Anterior cingulate cortex (tissue), 58 donors: ENCODE data around the gene ST7.
A peak's percentile ranks its signal among the peaks of the same experiment; 100 is the strongest.
"Not testable (repeated sequence)": the region's sequence is repeated elsewhere in the genome, so short reads cannot be mapped to it uniquely, and the experiment has no call there.

Experiments
- DNase-seq, 58 donors: peaks; one replicate each; lab custom pipeline; 2025; lab: John Stamatoyannopoulos, UW

Gene ST7

DNA sequence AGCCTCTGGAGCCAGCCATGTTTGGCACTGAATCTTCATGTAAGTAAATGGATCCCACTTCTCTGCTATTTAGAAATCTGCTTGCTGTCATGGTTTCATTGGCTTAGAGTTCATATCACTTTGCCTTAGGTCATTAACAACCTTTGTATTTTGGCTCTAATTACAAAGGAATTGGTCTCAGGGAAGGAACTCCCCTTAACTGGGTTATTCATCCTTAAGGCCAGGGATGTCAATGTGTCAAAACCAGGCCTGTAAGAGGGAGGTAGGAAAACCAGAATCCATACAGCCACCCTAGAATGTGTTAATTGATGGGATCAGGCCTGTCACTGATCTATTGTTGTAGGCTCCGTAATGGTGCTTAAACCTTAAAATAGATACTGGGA is 67.3 kb downstream of the ST7 start:
- DNase-seq = no peak

DNA sequence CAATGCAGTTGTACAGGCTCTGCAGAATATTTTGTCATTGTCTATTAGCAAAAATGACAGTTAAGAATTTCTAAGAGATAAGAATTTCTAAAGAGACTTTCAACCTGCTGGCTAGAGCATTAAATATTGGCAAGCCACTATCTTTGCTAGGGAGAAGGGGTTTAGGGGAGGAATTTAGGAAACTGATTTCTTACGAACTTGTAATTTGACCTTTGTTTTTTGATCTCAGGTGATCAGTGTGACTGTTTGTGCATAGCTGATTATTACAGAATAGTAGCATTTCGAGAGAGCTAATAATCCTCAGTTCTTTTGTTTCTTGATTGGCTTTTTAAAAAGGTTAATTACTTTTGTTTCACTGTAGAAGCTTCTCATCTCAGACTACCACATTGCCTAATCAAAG is 68.1 kb downstream of the ST7 start:
- no peak for DNase-seq

DNA sequence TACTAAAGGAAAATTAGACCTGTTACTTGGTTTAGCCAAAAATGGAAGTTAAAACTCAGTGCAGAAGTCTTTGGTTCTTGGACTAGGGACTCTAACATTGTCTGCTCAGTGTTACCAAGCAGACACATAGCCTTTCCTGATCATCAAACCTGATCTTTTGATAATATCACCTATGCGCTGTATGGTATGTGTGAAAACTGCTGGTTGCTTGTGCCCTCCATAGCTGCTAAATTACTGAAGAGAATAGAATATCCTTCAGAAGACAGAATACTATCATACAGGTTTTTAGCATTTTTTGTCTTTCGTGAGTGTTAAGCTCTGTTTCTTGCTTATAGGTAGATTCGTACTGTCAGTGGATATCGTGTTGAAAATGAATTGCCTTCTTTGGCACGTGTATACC is 68.7 kb downstream of the ST7 start:
- no peak for DNase-seq

DNA sequence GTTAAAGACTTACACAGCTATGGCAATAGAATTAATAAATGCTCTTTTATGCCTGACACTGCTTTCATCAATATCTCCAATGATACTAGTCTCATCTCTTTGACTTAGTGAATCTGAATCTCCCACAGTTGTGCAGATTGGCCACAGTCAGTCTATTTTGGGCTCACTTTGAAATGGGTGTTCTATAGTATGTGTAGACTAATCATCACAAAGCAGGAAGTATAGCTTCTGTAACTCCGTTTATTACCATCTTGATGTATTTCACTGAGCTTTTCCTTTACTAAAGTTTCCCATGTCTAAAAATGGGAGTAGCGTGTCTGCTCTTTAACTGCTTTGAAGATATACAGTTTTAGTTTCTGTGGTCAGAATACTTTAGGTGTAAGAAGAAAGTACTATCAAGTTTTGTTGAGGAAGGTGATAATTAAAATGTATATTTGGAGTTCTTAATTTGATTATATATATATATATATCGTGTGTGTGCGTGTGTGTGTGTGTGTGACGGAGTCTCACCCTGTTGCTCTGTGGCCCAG is 70.1 kb downstream of the ST7 start:
- DNase-seq = no peak

DNA sequence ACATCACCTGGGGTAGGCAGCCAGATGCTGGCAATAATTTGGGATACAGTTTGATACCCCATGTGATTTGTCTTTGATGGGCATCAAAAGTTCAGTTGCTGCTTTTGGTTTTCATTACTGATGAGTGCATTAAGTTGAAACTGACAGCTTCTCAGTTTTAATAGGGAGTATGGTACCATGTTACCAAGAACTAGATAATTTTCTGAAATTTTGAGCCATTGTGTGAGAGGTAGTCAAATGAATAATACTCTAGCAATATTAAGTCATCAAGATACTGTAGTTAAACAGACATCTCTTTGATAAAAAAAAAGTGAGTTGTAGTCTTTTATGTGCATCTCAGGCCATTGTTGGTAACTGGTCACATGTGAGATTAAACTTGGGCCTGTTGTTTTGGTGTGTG is 71.5 kb downstream of the ST7 start:
- no peak for DNase-seq

DNA sequence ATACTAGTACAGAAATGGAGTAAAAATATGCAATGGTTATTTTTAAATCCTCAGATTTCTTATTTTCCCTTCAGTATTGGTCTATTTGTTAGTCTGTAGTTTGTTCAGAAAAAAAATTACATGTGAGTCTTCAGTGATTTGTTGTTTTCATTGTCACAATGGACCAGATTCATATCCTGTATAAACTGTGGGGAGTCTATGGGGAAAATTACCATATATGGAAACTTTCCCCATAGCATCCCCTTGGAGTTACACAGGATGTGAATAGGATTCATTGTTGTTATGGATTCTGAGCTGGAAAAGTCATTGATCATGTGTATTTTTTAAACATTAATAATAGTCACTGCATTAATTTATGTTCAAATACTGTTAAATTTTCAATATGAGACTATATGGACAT is 72.6 kb downstream of the ST7 start:
- no peak for DNase-seq

DNA sequence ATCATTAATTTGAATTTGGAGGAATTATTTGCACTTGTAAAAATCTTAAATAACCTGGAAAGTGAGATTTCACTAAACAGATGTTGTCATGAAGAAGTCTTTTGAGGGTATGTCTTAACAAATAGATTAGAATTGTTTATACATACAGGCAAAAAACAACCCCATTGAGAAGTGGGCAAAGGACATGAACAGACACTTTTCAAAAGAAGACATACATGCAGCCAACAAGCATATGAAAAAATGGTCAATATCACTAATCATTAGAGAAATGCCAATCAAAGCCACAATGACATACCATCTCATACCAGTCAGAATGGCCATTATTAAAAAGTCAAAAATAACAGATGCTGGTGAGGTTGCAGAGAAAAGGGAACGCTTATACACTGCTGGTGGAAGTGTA is 77.0 kb downstream of the ST7 start:
- DNase-seq = not testable (repeated sequence)

DNA sequence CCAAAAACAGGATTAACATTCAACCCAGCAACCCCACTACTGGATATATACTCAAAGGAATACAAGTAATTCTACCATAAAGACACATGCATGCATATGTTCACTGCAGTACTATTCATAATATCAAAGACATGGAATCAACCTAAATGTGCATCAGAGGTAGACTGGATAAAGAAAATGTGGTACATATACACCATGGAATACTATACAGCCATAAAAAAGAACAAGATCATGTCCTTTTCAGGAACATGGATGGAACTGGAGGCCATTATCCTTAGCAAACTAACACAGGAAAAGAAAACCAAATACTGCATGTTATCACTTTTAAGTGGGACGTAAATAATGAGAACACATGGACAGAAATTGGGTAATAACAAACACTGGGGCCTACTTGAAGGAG is 77.5 kb downstream of the ST7 start:
- not testable (repeated sequence) for DNase-seq

DNA sequence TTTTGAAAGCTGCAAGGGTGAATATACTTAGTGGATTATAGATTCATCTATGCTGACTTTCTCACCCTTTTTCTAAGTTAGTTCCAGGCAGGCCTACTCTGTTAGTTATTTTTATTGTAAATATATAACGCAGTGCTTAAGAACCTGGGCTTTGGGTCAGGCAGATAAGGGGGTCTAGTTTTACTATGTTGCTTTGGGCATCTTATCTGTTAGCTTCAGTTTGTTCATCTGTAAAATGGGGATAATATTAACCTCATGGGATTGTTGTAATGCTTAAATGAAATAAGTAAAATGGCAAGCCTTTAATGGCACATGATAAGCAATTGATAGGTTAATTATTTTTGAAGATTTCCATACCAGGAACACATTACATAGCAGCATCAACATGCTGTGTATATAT is 79.5 kb downstream of the ST7 start:
- DNase-seq = no peak

DNA sequence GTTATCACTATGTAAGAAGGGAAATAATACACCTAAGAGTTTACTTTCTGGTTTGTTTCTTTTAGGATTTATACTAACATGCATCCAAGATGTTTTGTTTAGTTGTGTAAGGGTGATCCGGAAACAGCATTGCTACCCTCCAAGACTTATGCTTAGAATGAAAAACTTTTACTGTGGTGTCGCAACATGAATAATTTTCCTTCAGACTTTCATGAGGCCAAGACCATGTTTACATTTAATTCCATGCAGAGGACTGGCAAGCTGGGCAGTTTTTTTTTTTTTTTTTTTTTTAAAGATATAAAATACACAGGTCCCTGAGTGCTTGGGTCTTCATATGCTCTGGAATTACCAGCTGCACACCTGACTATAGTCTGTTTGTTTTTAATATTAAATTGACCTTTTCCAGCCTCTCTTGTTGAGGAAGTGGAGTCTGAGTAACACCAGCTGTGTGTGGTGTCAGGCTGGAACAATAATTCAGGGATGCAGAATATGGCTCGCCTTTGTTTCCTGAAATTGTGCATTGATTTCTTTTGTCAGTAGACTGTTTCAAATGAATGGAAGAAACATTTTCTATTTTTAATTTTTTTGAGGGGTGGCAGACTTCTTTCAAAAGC is 81.7 kb downstream of the ST7 start:
- no peak for DNase-seq

DNA sequence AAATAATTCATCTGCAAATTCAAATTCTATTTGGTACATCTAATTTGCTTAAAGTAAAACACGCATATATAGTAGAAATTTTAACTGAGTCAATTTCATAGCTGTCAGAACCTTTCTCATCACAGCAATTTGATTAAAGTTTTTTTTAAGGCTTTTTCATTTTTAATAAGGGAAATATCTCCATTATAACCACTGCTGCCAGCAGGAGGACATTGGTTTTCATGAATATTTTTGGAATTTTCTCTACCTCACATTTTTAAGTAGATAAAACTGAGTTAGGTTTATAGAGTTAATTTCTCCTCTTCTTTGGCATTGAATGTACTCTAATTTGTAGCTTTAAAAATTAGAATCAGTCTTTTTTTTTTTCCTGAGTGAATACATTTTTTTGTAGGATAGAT is 82.2 kb downstream of the ST7 start:
- no peak for DNase-seq

DNA sequence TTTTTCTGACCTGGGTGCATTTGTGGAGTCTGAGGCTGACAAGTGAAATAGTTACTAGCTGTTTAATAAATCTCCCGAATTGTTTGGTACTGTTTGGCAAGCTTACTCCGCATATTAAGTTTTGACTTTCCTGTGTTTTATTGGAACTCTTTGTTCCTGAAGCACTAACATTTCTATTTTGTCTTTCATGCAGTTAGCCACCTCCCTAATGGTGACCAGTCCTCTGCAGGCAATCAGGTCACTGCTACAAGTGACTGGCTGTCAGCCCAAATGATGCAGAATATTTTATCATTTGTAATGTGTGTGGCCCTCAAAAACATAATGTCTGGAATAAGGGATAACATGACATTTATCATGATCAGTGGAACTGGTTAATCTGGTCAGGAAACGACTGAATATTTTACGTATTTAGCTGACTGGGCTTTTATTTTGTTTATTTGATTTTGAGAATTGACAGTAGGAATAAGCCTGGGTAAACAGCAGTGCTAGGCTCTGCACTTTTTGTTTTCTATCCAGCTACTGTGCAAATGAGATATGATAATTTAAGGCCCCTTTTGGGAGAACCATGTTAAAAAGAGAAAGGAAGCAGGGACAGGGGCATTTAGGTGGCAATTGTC is 82.9 kb downstream of the ST7 start:
- DNase-seq = no peak

DNA sequence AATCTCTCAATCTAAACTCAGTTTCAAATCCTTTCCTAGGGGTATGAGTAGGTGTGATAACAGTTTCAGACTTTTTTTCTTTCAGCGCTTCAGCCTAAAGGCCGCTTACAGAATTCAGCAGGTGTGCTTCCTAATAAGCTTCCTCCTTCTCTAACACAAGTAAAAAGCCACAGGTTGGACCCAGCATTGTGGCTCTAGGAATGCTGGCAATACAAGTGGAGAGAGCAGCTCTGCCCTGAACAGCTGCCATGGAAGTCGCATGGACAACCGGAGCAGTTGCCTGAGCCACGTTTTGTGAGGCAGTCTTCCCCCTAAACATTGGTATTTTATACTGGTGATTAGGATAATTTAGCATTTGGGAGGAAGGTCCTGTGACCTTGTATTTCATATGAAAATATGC is 83.5 kb downstream of the ST7 start:
- DNase-seq = peak in 1 of 58 donors; percentile 6

DNA sequence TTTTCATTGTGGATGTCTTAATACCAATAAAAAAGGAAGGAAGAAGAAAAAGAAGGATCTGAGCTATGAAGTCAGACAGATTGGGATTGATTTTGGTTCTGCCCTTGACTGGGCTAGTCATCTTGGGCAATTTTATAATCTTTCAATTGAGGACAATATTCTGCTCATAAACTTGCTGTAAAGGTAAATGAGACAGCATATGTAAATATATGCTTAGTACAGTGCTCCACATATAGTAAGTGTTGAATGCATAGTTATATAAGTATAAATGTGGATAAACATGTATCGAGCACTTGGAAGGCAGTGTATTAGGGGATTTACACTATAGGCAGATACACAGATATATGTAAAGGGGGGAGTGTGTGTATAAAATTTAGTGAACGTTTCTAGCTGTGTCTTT is 85.1 kb downstream of the ST7 start:
- DNase-seq = no peak

DNA sequence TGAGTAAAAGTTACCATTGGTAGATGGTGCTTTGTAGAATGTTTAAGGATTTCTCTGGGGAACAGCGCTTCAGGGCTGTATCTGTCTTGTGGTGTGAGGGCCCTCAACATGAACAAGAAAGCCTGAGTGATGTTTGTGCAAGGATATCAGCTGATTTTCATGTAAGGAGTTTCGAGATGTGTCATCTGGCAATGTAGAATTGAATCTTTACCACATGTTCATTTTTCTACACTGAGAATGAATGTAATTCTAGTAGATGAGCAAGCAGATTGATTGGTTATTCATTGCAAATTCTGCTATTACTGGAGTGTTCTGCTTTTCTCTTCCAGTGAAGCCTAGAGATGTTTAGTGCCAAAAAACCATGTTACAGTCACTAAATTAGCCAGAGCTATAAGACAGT is 87.7 kb downstream of the ST7 start:
- no peak for DNase-seq

DNA sequence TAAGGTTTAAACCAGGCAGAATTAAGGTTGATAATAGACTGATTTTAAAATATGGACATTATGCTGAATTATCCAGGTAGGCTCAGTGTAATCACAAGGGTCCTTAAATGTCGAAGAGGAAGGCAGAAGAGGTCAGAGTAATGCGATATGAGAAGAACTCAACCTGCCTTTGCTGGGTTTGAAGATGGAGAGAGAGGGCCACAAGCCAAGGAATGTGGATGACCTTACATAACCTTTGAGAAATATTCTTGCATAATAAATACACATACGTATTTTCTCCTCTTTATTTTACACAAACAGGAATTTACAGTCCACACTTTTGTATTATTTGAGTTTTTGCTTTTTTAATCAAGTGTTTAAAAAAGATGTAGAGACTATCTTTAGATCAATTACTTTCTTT is 88.5 kb downstream of the ST7 start:
- DNase-seq = no peak

DNA sequence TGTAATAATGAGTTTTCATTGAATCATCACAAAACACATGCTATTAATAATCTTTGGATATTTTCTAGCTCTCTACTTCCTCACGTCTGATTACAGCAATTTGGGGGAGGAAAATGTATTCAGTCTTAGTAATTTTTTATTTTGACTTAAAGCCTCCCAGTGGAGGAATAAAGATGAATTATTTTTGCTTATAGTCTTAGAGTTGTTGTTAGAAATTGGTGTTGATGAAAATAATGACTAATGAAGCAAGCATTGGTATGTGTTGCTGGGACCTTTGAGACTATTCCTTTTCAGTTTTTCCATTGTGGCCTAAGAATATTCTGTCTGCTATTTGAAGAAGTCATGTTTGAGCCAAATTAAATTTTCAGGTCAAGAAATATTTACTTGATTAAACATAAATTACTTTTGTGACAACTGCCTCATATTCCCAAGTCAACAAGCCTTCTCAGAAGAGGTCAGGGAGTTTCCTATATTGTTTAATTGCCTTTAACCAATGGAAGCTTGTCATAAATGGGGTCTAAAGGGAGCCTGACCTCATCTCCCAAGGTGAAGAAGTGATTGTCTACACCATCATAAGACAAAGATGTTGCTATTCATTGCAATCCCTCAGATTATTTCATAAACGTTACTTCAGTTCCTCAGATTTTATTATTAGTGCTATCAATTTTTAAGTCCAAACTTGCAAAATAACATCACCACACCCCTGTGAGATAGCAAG is 90.0 kb downstream of the ST7 start:
- no peak for DNase-seq

DNA sequence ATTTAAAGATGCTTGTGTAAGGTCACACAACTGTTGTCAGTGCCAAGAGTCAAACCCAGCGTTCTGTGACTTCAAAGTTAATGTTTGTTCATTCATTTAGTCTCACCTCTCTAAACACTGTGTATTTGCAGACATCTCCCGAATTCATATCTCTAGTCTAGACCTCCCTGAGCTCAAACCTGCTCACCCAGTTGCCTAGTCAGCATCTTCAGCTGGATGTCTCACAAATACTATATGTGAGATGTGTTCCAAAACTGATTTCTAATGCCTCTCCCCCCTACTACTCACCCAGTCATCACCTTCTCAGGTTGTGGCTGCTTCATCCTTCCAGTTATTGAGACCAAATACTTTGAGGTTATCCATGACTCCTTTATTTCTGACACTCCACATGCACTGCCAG is 91.4 kb downstream of the ST7 start:
- DNase-seq = no peak

DNA sequence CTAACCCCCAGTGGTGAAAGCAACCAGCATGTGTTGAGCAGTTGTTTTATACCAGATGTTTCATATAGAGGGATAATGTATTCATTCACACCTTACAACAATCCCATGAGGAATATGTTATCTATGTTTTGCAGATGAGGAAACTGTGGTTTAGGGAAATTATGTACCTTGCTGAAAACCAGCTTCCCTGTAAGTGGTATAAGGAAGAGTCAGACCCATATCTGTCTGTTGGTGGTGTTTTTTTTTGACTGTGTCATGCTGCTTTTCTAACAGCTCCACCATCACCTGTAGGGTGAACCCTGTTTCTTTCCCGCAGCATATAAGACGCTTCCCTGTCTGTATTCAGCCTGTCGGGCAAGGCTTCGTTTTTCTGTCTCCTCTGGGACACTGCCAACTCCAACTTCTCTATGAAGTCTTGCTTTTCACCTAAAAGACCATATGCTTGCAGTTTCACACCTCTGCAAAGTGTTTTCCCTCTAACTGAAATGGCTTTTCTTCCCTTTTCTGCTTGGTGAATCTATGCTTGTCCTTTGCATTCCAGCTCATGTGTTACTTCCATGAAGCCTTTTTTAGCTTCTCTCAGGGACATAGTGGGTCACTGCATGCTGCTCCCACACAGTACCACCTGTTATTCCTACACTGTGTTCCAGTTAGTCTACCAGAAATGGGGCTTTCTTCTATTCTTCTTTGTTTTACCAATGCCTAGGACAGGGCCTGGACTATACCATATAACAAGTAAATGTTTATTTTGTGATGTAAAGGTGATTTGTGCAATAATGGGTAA is 92.8 kb downstream of the ST7 start:
- DNase-seq = peak in 19 of 58 donors; percentile 2 to 76 (median 26)

DNA sequence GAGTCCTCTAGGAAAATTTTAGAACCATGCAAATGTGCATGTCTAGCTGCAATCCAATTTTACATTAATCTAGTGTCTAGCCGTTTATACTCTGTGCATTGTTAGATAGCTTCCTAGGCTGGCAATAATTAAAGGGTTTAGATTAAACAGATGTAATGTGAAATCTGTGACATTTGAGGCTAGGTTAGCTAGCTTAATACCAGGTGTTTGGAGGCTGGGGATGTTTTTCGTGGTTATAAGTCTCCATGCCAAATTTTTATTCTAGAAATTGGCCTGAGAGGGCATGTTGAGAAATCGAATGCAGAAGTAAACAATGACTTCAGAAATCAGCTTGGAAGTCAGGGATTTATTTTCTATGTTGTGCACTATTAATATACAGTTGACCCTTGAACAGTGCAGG is 94.2 kb downstream of the ST7 start:
- DNase-seq = no peak
